Brain microvascular endothelial cell (primary cell): ENCODE results near the gene CIAO3.

Source experiments
- DNase-seq: peaks from one replicate; pipeline ENCODE4 v3.0.0-alpha.2; 2020
- H3K27ac ChIP-seq: fragments of 250-450 bp; sonication (Bioruptor Pico); 2 replicates; pipeline ENCODE4 v1.5.1; 2020; ENCODE audit warnings: mild to moderate bottlenecking, moderate library complexity
- H3K27me3 ChIP-seq: fragments of 250-450 bp; sonication (Bioruptor Pico); replicated peaks from 2 replicates; pipeline ENCODE4 v1.5.1; 2020; ENCODE audit warnings: mild to moderate bottlenecking
- H3K36me3 ChIP-seq: fragments of 250-450 bp; sonication (Bioruptor Pico); replicated peaks from 2 replicates; pipeline ENCODE4 v1.5.1; 2020; ENCODE audit warnings: mild to moderate bottlenecking
- H3K4me3 ChIP-seq: 2 replicates; pipeline ENCODE4 v1.5.1; 2011; ENCODE audit warnings: low read depth, mild to moderate bottlenecking, control low read depth, low read length, moderate library complexity
- in situ Hi-C: cut with HindIII; loops from 2 replicates; pipeline ENCODE4 v1.10.0; 2017; ENCODE audit warnings: low sequenced_read_pairs, low pct_ligation_motif_present
- TF ChIP-seq, protein P1 (sequence below): IDR thresholded peaks from 2 replicates; pipeline ENCODE4 v1.5.1; 2011; ENCODE audit warnings: low read depth, mild to moderate bottlenecking, moderate library complexity, low read length, control low read depth, inconsistent platforms; ENCODE audit errors: missing control alignments

CIAO3 gene

DNA sequence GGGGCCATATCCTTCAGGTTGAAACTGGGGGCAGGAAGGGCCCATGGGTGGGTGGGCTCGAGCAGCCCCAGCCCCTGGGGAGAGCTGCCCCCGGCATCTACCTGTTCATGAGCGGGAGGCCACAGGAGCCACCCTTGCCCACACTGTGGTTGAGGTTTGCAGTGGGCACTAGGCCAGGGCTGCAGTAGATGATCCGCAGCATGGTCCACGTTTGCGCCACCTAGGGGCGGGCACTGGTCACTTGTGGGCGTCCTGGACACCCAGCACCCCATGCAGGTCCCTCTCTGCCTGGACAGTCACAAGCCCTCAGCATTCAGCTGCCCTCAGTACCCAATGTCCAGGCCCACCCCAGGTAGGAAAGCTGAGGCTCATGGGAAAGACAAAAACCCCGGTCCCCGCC lies 54.8 kb downstream of the CIAO3 start:
- Histone ChIP-seq H3K4me3 (no peak overlapping the region), H3K27me3 (no peaks in the 10 kb centered on the region), H3K27ac (no peak overlapping the region), H3K36me3 (peaks cover 25% of the 10 kb centered on the region)
- in situ Hi-C loops: no loop called here
- no peak for DNase-seq
- TF ChIP-seq, protein P1, sequence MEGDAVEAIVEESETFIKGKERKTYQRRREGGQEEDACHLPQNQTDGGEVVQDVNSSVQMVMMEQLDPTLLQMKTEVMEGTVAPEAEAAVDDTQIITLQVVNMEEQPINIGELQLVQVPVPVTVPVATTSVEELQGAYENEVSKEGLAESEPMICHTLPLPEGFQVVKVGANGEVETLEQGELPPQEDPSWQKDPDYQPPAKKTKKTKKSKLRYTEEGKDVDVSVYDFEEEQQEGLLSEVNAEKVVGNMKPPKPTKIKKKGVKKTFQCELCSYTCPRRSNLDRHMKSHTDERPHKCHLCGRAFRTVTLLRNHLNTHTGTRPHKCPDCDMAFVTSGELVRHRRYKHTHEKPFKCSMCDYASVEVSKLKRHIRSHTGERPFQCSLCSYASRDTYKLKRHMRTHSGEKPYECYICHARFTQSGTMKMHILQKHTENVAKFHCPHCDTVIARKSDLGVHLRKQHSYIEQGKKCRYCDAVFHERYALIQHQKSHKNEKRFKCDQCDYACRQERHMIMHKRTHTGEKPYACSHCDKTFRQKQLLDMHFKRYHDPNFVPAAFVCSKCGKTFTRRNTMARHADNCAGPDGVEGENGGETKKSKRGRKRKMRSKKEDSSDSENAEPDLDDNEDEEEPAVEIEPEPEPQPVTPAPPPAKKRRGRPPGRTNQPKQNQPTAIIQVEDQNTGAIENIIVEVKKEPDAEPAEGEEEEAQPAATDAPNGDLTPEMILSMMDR: peak; percentile 61

DNA sequence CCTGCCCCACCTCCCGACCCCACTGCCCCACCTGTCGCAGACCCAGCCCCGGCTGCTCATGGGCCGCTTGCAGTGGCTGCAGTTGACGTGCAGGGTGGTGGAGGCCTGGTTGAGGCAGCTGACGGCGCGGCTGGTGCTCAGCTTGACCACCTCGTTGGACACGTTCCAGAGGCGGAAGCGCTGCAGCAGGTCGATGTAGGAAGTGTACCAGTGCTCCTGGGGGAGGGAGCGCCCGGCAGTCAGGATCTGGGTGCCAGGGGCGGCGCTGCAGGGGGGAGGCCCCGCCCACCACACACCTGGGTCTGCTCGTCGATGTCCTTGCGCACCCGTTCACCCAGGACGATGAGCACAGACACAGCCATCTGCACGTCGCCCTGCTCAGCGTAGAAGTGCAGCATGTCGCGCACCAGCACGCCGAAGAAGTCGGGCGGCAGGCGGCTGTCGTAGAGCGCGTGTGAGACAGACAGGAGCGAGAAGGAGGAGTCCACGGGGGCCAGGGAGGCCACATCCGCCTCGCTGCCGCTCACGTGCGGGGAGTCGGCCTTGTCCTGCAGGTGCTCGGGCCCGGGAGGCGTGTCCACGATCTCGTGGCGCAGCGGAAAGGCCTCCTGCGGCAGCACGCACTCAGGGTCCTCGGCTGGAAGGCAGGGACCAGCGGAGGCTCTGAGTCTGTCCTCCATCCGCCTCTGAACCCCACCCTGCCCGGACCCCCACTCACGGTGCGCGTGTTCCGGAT lies 55.7 kb downstream of the CIAO3 start:
- in situ Hi-C loops: no loop called here
- Histone ChIP-seq H3K27ac (no peak overlapping the region), H3K36me3 (peaks cover 25% of the 10 kb centered on the region), H3K4me3 (no peak overlapping the region), H3K27me3 (no peaks in the 10 kb centered on the region)
- TF ChIP-seq, protein P1: no peak
- DNase-seq: no peak

DNA sequence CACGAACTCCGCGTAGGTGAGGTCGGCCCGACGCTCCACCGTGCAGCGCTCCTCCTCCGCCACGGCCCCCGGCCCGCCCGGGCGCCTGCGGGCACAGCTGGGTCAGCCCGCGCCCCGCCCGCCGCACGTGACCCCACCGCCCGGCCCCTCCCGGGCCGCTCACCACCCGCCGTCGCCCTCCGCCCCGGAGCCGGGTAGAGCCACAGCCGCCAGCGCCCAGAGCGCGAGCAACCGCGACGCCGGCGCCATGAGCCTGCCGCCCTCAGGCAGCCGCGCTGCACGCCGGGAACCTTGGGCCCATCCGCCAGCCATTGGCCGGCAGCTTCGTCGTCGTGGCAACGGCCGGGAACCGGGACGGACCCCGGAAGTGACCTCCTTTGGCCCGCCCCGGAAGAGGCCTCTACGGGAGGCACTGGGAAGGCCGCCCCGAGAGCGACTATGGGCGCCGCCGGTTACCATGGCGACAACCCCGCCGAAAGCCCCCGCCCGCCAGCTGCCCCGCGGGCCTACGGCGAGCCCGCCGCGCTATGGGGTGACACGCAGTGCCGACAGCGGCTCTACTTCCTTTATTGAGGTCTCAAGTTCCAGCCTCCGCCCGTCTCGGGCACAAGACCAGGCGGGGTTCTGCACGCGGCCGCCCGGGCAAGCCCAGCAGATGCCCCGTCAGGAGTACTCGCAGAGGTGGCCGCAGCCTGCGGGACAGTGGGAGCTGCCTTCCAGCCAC lies 56.6 kb downstream of the CIAO3 start, which contains the start of gene JMJD8:
Gene JMJD8, minus strand, starts transcription at position 264 of the 724 bp plus-strand sequence. Its CDS starts 15 bp downstream, at position 249.
- H3K36me3 ChIP-seq: peaks cover 25% of the 10 kb centered on the region
- TF ChIP-seq, protein P1: no peak
- peak within 1 kb of the TSS; percentile 24 for H3K27ac ChIP-seq
- in situ Hi-C loops: no loop called here
- H3K4me3 ChIP-seq: peak within 1 kb of the TSS; percentile 60
- peak; percentile 89 for DNase-seq
- no peaks in the 10 kb centered on the region for H3K27me3 ChIP-seq

DNA sequence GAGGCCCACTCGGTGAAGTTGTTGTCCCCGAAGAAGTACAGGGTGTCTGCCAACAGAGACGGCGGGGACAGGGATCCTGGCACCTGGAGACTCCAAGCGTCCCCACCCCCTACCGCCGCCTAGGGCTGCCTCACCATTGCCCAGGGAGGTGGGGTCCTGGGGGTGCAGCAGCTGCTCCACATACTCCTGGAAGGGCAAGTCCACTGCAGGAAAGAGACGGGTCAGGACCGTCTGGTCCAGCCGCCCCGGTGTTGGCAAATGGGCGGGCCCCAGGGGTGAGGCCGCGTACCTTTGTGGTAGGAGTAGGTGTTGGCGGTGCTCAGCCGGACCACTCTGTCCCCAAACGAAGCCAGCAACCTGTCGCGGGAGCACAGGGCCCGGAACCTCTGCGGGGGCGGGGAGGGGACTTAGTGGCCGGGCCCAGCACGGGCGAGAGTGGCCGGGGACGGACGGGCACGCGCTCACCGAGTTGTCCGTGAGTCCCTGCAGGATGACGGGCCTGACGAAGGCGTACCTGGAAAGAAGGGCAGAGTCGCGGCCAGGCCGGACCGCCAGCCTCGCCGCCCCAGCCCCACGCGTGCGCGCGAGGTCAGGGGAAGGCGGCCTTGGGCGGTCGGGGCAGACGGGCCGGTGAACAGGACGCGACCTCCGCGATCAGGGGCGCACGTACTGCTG lies 57.3 kb downstream of the CIAO3 start:
- no peak for DNase-seq
- in situ Hi-C loops: no loop called here
- Histone ChIP-seq H3K36me3 (peaks cover 25% of the 10 kb centered on the region), H3K27ac (peak overlapping the region; percentile 24), H3K27me3 (no peaks in the 10 kb centered on the region), H3K4me3 (peak overlapping the region; percentile 60)
- TF ChIP-seq, protein P1: no peak

DNA sequence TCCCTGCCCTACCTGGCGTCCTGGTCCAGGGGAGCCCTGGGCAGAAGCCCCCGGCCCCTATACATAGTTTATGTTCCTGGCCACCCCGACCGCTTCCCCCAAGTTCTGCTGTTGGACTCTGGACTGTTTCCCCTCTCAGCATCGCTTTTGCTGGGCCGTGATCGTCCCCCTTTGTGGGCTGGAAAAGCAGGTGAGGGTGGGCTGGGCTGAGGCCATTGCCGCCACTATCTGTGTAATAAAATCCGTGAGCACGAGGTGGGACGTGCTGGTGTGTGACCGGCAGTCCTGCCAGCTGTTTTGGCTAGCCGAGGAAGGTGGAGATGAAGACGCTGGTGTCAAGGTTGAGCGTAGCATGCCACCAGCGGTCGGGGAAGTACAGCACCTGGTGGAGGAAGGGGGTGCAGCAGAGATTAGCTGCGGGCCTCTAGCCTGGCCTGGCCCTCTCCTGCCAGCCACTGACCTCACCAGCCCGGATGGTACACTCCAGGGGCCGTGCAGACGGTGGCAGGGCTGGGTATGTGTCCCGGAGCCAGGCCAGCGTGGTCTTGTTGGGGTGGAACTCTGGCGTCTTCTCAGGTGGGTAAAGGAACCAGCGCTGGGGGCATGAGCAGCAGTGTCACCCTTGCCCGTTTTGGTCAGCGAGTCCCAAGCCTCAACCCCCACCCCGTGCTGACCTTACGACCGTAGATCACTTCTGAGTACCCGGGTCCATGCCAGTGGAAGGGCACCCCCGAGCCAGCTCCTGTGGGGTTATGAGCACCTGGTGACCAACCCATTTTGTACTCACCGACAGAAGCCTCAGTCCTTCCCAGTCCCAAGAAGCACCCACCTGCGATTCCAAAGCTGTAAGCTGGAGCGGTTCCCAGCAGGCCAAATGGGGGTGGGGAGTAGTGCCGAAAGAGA lies 58.1 kb downstream of the CIAO3 start:
- Histone ChIP-seq H3K4me3 (peak overlapping the region; percentile 60), H3K27ac (no peak overlapping the region)
- in situ Hi-C loops: no loop called here

More for the DNA sequence above, 58.1 kb downstream of the CIAO3 start:
- TF ChIP-seq, protein P1: no peak
- peaks cover 25% of the 10 kb centered on the region for H3K36me3 ChIP-seq
- no peak for DNase-seq
- H3K27me3 ChIP-seq: no peaks in the 10 kb centered on the region
